Endometrium (tissue), 2 donors: ENCODE data around the gene WBP2.
"Not testable (repeated sequence)": the region's sequence is repeated elsewhere in the genome, so short reads cannot be mapped to it uniquely, and the experiment has no call there.

ENCODE experiments used
- FAIRE-seq: peaks from 2 replicates; lab custom pipeline; 2012; peaks lifted over from hg19 to GRCh38; lab: Jason Lieb, UNC
- donor health status: control.
- donor health status: control.

Gene WBP2

GRCh38 chr17:75813081-75814020 lies 41.8 kb downstream of the WBP2 start:
- FAIRE-seq, result no peak

GRCh38 chr17:75812096-75813013 lies 42.8 kb downstream of the WBP2 start:
- no peak for FAIRE-seq

DNA sequence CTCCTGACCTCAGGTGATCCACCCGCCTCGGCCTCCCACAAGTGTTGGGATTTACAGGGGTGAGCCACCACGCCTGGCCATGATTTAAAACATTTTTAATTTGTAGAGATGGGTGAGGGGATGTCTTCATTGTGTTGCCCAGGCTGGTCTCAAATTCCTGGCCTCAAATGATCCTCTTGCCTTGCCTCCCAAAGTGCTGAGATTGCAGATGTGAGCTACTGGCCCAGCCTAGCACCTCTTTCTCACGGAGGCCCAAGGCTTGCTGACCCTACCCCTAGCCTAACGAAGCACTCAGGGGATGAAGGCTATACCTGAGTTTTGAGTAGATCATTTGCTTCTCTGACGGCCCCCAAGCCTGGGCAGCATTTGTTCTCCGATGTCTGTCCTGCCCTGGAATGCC lies 44.0 kb downstream of the WBP2 start:
- no peak for FAIRE-seq

GRCh38 chr17:75810756-75811155 lies 44.4 kb downstream of the WBP2 start:
- not testable (repeated sequence) for FAIRE-seq

- no peak for FAIRE-seq
These were observed 44.9 kb downstream of the WBP2 start for GRCh38 chr17:75810216-75810615.

DNA sequence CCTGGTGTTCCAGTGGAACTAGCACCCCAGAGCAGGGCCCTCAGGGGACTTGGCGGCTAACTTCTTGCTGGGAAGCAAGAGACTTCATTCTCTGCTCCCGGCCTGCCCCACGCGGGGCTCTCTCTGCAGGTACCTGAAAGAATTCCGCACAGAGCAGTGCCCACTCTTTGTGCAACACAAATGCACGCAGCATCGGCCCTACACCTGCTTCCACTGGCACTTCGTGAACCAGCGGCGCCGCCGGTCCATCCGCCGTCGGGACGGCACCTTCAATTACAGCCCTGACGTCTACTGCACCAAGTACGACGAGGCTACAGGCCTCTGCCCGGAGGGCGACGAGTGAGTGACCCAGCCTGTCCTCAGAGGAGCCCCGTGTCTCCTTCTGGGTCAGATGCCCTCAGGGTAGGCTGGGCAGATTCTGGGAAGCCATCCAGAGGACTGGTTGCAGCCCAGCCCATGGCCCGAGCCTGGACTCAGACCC lies 45.5 kb downstream of the WBP2 start:
- FAIRE-seq, result no peak

GRCh38 chr17:75808905-75809621 lies 46.1 kb downstream of the WBP2 start:
- FAIRE-seq, result no peak

DNA sequence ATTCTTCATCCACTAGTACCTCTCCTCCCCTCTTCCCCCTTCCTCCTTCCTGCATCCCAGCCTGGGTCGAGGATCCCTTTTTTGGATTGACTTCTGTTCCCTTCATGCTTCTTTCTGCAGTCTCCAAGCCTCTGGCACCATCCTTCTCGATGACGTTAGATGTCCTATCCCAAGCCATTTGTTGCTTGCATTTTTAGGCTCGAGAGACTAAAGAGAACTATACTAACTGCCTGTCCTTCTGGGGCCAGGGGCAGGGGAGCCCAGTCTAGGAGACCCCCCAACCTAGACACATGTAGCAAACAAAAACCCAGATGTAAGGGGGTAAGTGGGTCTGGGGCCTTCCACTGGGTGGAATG lies 46.6 kb downstream of the WBP2 start:
- FAIRE-seq, result no peak

- no peak for FAIRE-seq
These were observed 47.3 kb downstream of the WBP2 start for GRCh38 chr17:75807861-75808260.

- no peak for FAIRE-seq
These were observed 48.2 kb downstream of the WBP2 start for GRCh38 chr17:75806822-75807500.

DNA sequence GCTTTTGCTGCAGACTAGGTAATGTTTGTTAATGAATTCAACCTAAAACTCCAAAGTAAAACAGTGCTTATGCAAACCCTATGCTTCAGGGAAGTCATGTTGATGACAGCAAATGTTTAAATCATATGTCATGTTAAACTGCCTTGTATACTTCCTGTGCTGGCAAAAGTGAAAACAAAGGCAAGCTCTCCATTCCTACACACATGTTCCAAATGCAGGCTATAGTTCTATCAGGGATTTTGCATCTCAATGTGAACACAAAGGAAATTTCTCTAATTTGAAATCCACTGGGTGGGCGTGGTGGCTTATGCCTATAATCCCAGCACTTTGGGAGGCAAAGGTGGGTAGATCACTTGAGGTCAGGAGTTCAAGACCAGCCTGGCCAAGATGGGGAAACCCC lies 51.3 kb downstream of the WBP2 start:
- no peak for FAIRE-seq

- FAIRE-seq, result no peak
These were observed 55.7 kb downstream of the WBP2 start for GRCh38 chr17:75799402-75799801.

DNA sequence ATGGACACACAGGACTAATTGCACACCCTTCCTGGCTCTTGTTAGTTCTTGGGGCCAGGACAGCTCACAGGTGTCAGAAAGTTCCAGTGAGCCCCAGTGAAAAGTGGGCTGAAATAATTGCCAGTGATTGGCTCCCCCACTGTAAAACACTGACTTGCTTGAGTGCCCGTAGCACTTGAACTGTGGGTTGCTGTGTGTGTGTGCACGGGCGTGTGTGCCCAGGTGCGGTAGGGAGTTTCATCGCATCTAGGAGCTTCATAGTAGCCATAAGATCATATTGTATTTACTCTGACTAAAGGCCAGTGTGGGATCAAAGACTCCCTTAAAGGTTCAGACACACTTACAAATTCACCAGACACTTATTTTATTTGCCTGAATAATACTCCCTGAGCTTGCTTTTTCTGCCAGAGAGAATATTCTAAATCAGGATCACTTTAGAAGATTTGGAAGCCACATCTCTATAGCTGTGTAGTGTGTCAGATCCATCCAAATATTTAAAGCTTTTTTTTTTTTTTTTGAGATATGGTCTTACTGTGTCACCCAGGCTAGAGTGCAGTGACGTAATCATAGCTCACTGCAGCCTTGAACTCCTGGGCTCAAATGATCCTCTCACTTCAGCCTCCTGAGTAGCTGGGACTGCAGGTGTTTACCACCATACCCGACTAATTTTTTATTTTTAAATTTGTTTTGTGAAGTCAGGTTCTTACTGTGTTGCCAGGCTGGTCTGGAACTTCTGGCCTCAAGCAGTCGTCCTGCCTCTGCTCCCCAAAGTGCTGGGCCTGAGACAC lies 59.1 kb downstream of the WBP2 start:
- FAIRE-seq, result no peak
